NCI-H526 treated with DMSO at 0.1 percent for 48 hours (cell line): Measurements from ENCODE around the gene C1QTNF8.

ENCODE experiments used
- DNase-seq: peaks from one replicate; lab custom pipeline; 2025; lab: John Stamatoyannopoulos, UW

C1QTNF8 gene

GRCh38 chr16:1045310-1045992 is 50.6 kb downstream of the C1QTNF8 start:
- DNase-seq: no peak

GRCh38 chr16:1044460-1045309 is 51.4 kb downstream of the C1QTNF8 start:
- DNase-seq: no peak

- no peak for DNase-seq
Measured at GRCh38 chr16:1043881-1044451, 52.1 kb downstream of the C1QTNF8 start.

GRCh38 chr16:1042866-1043265 is 53.2 kb downstream of the C1QTNF8 start:
- DNase-seq: no peak

- DNase-seq: no peak
Measured at GRCh38 chr16:1042049-1042744, 53.8 kb downstream of the C1QTNF8 start.

DNA sequence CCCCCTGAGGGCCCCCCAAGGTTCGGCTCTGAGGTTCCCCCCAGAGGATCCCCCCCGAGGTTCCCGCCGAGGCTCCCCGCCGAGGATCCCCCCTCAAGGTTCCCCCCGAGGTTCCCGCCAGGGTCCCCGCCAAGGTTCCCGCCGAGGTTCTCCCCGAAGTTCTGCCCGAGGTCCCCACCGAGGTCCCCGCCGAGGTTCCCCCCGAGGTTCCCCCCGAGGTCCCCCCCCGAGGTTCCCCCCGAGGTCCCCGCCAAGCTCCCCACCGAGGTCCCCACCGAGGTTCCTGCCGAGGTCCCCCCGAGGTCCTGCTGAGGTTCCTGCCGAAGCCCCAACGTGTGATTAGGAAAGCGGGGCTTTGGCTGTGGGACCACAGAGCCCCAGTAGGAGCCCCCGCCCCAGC is 55.7 kb downstream of the C1QTNF8 start:
- DNase-seq: no peak

- DNase-seq: no peak
Measured at GRCh38 chr16:1039762-1040161, 56.3 kb downstream of the C1QTNF8 start.

- DNase-seq: no peak
Measured at GRCh38 chr16:1038932-1039331, 57.1 kb downstream of the C1QTNF8 start.
